Pancreas (tissue), 10 donors: Measurements from ENCODE around the gene LCN2. TPM values are rescaled to one million over a fixed set of nuclear protein-coding genes. Genes with fewer than 3 reads are reported as not detected.
A peak's percentile ranks its signal among the peaks of the same experiment; 100 is the strongest.

Experiments
- ATAC-seq, 4 donors: fragments of 200-7000 bp; cut with Tn5 transposase; one replicate each; pipeline versions ENCODE4 v1.8.0 to v1.9.1; 2020; ENCODE audit warnings: mild to moderate bottlenecking in 4 of 4, moderate library complexity in 4 of 4
- DNase-seq, 6 donors: peaks; one replicate each; pipeline ENCODE4 v3.0.0-alpha.2; 2020
- FAIRE-seq: peaks from 2 replicates; lab custom pipeline; 2012; peaks lifted over from hg19 to GRCh38; lab: Jason Lieb, UNC
- H3K27ac ChIP-seq, 4 donors: fragments of 200-600 bp; sonication (generic); 1 replicate in 3 of 4; 2 replicates in 1 of 4; pipeline versions ENCODE4 v1.5.0 to v1.8.0; 2020
- H3K27me3 ChIP-seq, 4 donors: fragments of 200-600 bp; one replicate each; pipeline ENCODE4 v1.8.0; 2021
- H3K36me3 ChIP-seq, 3 donors: fragments of 200-600 bp; sonication (generic) in 1 of 3; one replicate each; pipeline versions ENCODE4 v1.5.0 to v1.8.0; 2020 to 2021
- H3K4me1 ChIP-seq, 3 donors: fragments of 200-600 bp; one replicate each; pipeline ENCODE4 v1.8.0; 2021
- H3K4me3 ChIP-seq, 4 donors: fragments of 200-600 bp; sonication (generic) in 2 of 4; one replicate each; pipeline versions ENCODE4 v1.5.0 to v1.8.0; 2020 to 2021
- H3K9me3 ChIP-seq, 4 donors: fragments of 200-600 bp; one replicate each; pipeline ENCODE4 v1.8.0; 2021
- CTCF ChIP-seq, 4 donors: fragments of 200-600 bp; sonication (generic) in 3 of 4; IDR thresholded peaks; one replicate each; pipeline versions ENCODE4 v1.5.0 to v1.8.0; 2021; ENCODE audit warnings: antibody characterized with exemption in 4 of 4
- WGBS, 2 donors: extraction: QIAGEN DNeasy Blood & Tissue Kit; methylation state at CpG; one replicate each; pipeline ENCODE4 v1.1.7; 2013; 5-methylcytosine and 5-hydroxymethylcytosine counted together
- intact Hi-C, 3 donors: fragments of 100-400 bp; cut with DNase I; formaldehyde crosslinking; loops; one replicate each; pipeline versions ENCODE4 v1.11.1 to v1.14.2; 2022
- polyA plus RNA-seq, 2 donors: library from polyadenylated mRNA; stranded (reverse); fragments of 200-250 nt; gene quantifications; one replicate each; pipeline ENCODE4 v1.2.3, GENCODE V29; 2013
- total RNA-seq, 6 donors: library from RNA; stranded (reverse); fragmentation: NEBNext Ultra II Directional in 4 of 6; extraction: Animal tissue kit (Norgen Biotek cat#: 25700) in 4 of 6; gene quantifications; one replicate each; pipeline versions ENCODE4 v1.2.1 to v1.2.4, GENCODE V29; 2021 to 2023
- donor health status: healthy with polysubstance abuse.
- donor health status: DM: no; HTN: no; CAD: no; lungs with moderate emphysema.
- donor health status: DM: no; HTN: no; CAD: no.
- donor health status: control.
- donor health status: control.
- donor health status: Bipolar disorder and iron deficiency.
- donor health status: DM: yes; HTN: yes; CAD: no.
- donor health status: DM: no; HTN: no; CAD: no.
- donor health status: DM: no; HTN: no; CAD: no.
- donor health status: DM: yes; HTN: yes; CAD: no.

LCN2 gene
- total and polyA plus RNA-seq, 8 donors: 6.3 to 158 (median 49.5) TPM

- ATAC-seq (no peak), FAIRE-seq (no peak), DNase-seq (peak in 4 of 6 donors; percentile 23 to 49 (median 35))
- 49 to 53% methylated on average over 10 of the region's 10 CpGs for WGBS, 2 donors
- Histone ChIP-seq H3K27ac (no peak overlapping the region), H3K36me3 (peaks cover 0 to 25% (median 12%) of the 10 kb centered on the region in 3 donors), H3K9me3 (no peaks in the 10 kb centered on the region), H3K4me1 (peaks cover 0 to 19% (median 6%) of the 10 kb centered on the region in 3 donors), H3K4me3 (peak overlapping the region in 1 of 4 donors; percentile 99), H3K27me3 (no peaks in the 10 kb centered on the region)
- TF ChIP-seq CTCF (IDR thresholded peaks at IDR 0.05): no peak
- intact Hi-C loops: no loop called here
Measured at GRCh38 chr9:128125580-128126354, 23.5 kb upstream of the LCN2 start.

GRCh38 chr9:128127568-128127989, 21.7 kb upstream of the LCN2 start, which contains the start of gene PTGES2:
Gene PTGES2 (minus strand): TSS chr9:128127729. CDS start chr9:128127717, 12 bp downstream.
- 0 to 2% methylated on average over 35 to 56 of the region's 56 CpGs for WGBS, 2 donors
- peaks cover 0 to 25% (median 6%) of the 10 kb centered on the region in 3 donors for H3K4me1 ChIP-seq
- FAIRE-seq (no peak), DNase-seq (peak; percentile 77 to 90 (median 82)), ATAC-seq (peak; percentile 82 to 86 (median 82))
- intact Hi-C loops: no loop called here
- no peaks in the 10 kb centered on the region for H3K27me3 ChIP-seq
- H3K27ac ChIP-seq: peak within 1 kb of the TSS; percentile 97 to 99 (median 98)
- peak within 1 kb of the TSS; percentile 86 to 99 (median 99) for H3K4me3 ChIP-seq
- H3K36me3 ChIP-seq: peaks cover 0 to 15% (median 8%) of the 10 kb centered on the region in 3 donors
- no peak for TF ChIP-seq CTCF (IDR thresholded peaks at IDR 0.05)
- H3K9me3 ChIP-seq: no peaks in the 10 kb centered on the region

- Histone ChIP-seq H3K27ac (peak overlapping the region; percentile 97 to 99 (median 98)), H3K9me3 (no peaks in the 10 kb centered on the region), H3K36me3 (peaks cover 0 to 9% (median 2%) of the 10 kb centered on the region in 3 donors), H3K4me3 (peak overlapping the region; percentile 86 to 99 (median 99)), H3K4me1 (peaks cover 0 to 25% (median 6%) of the 10 kb centered on the region in 3 donors), H3K27me3 (no peaks in the 10 kb centered on the region)
- DNase-seq: peak; percentile 85 to 93 (median 87)
- FAIRE-seq: no peak
- intact Hi-C loops: no loop called here
- 0 to 1% methylated on average over 77 to 79 of the region's 82 CpGs for WGBS, 2 donors
- TF ChIP-seq CTCF (IDR thresholded peaks at IDR 0.05): no peak
- peak; percentile 86 to 91 (median 88) for ATAC-seq
Measured at GRCh38 chr9:128127990-128128835, 21.0 kb upstream of the LCN2 start.

GRCh38 chr9:128128836-128129590, 20.2 kb upstream of the LCN2 start:
- Histone ChIP-seq H3K27ac (peak overlapping the region; percentile 97 to 99 (median 98)), H3K9me3 (no peaks in the 10 kb centered on the region), H3K36me3 (peaks cover 0 to under 1% (median 0%) of the 10 kb centered on the region in 3 donors), H3K27me3 (no peaks in the 10 kb centered on the region), H3K4me1 (peaks cover 0 to 25% (median 6%) of the 10 kb centered on the region in 3 donors), H3K4me3 (peak overlapping the region; percentile 86 to 99 (median 99))
- TF ChIP-seq CTCF (IDR thresholded peaks at IDR 0.05): no peak
- ATAC-seq (no peak), DNase-seq (peak in 3 of 6 donors; percentile 60 to 77 (median 64)), FAIRE-seq (no peak)
- WGBS, 2 donors: 54 to 55% methylated on average over 29 of the region's 29 CpGs
- intact Hi-C loops: no loop called here
